KOPT-K1 (cell line): ENCODE data around the gene HSF4.
A peak's percentile ranks its signal among the peaks of the same experiment; 100 is the strongest.

Experiments used
- H3K27ac ChIP-seq: fragments of 200-600 bp; sonication (generic); 2 replicates; pipeline ENCODE4 v1.5.1; 2016; ENCODE audit warnings: antibody characterized with exemption, mild to moderate bottlenecking, low read depth, low read length; ENCODE audit not compliant: poor library complexity, severe bottlenecking
- H3K36me3 ChIP-seq: fragments of 200-600 bp; sonication (generic); 2 replicates; pipeline ENCODE4 v1.5.1; 2017; ENCODE audit warnings: antibody characterized with exemption, mild to moderate bottlenecking, low read length, moderate library complexity; ENCODE audit not compliant: insufficient read depth
- H3K9me3 ChIP-seq: fragments of 200-600 bp; sonication (generic); 2 replicates; pipeline ENCODE4 v1.5.1; 2017; ENCODE audit warnings: antibody characterized with exemption, low read length, mild to moderate bottlenecking; ENCODE audit not compliant: insufficient read depth, poor library complexity, severe bottlenecking

Gene HSF4

GRCh38 chr16:67169642-67170167 is 5.2 kb downstream of the HSF4 start:
- H3K9me3 ChIP-seq = no peaks in the 10 kb centered on the region
- H3K36me3 ChIP-seq = no peaks in the 10 kb centered on the region
- H3K27ac ChIP-seq = peak overlapping the region; percentile 54

- peak within 1 kb of the TSS; percentile 54 for H3K27ac ChIP-seq
- no peaks in the 10 kb centered on the region for H3K36me3 ChIP-seq
- no peaks in the 10 kb centered on the region for H3K9me3 ChIP-seq
These were observed 5.8 kb downstream of the HSF4 start, which contains the start of gene NOL3 for GRCh38 chr16:67170168-67170948. TSS of gene NOL3 (plus strand) at chr16:67170538.

- H3K36me3 ChIP-seq = no peaks in the 10 kb centered on the region
- H3K27ac ChIP-seq = no peak overlapping the region
- H3K9me3 ChIP-seq = no peaks in the 10 kb centered on the region
These were observed 6.6 kb downstream of the HSF4 start for GRCh38 chr16:67170949-67171649.

DNA sequence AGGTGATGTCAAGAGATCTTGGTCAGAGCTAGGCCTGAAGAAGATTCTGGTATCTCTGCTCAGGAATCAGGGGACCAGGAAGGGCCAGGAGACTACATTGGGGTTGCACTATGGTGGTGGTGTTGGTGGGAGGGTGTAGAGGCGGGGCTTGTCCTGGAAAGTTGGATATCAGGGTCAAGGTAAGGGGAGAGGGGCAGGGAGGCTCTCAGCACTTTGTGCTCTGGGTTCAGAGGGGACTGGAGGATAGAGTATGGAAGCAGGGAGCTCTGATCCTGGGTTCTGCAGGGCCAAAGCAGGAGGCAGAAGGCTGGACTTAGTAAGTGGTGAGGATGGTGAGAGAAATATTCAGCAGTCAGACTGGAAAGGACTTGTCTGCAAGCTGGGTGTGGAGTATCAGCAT is 8.8 kb downstream of the HSF4 start:
- Histone ChIP-seq H3K36me3 (no peaks in the 10 kb centered on the region), H3K9me3 (no peaks in the 10 kb centered on the region), H3K27ac (no peak overlapping the region)

GRCh38 chr16:67173808-67174705 is 9.5 kb downstream of the HSF4 start:
- no peak overlapping the region for H3K27ac ChIP-seq
- no peaks in the 10 kb centered on the region for H3K9me3 ChIP-seq
- no peaks in the 10 kb centered on the region for H3K36me3 ChIP-seq

DNA sequence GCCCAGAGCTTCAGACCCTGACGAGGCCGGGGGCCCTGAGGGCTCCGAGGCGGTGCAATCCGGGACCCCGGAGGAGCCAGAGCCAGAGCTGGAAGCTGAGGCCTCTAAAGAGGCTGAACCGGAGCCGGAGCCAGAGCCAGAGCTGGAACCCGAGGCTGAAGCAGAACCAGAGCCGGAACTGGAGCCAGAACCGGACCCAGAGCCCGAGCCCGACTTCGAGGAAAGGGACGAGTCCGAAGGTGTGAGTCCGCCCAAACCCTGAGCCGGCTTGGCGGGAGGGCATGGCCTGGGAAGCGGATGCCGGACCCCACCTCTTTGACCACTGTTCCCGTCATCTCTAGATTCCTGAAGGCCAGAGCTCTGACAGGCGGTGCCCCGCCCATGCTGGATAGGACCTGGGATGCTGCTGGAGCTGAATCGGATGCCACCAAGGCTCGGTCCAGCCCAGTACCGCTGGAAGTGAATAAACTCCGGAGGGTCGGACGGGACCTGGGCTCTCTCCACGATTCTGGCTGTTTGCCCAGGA is 10.2 kb downstream of the HSF4 start:
- Histone ChIP-seq H3K9me3 (no peaks in the 10 kb centered on the region), H3K36me3 (no peaks in the 10 kb centered on the region; the same call in 1 of the 2 replicates), H3K27ac (no peak overlapping the region)

DNA sequence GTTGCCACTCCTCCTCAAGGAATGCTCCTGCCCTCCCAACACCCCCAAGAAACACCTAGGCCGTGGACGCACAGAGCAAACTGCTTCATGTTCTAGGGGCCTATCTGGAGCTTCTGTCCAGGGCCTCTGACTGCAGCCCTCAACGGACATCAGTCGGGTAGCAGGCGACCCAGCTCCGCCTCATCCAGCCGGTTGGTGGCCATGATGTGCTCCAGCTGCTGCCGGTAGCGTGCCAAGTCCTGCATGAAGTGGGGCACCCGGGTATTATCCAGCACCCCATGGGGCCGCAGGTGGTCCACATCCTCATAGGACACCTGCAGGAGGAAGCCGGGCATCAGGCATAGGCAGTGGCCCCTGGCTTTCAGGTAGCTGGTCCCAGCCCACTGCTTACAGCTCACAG is 12.1 kb downstream of the HSF4 start:
- no peak overlapping the region for H3K27ac ChIP-seq
- H3K9me3 ChIP-seq = no peaks in the 10 kb centered on the region
- no peaks in the 10 kb centered on the region; the same call in 1 of the 2 replicates for H3K36me3 ChIP-seq

DNA sequence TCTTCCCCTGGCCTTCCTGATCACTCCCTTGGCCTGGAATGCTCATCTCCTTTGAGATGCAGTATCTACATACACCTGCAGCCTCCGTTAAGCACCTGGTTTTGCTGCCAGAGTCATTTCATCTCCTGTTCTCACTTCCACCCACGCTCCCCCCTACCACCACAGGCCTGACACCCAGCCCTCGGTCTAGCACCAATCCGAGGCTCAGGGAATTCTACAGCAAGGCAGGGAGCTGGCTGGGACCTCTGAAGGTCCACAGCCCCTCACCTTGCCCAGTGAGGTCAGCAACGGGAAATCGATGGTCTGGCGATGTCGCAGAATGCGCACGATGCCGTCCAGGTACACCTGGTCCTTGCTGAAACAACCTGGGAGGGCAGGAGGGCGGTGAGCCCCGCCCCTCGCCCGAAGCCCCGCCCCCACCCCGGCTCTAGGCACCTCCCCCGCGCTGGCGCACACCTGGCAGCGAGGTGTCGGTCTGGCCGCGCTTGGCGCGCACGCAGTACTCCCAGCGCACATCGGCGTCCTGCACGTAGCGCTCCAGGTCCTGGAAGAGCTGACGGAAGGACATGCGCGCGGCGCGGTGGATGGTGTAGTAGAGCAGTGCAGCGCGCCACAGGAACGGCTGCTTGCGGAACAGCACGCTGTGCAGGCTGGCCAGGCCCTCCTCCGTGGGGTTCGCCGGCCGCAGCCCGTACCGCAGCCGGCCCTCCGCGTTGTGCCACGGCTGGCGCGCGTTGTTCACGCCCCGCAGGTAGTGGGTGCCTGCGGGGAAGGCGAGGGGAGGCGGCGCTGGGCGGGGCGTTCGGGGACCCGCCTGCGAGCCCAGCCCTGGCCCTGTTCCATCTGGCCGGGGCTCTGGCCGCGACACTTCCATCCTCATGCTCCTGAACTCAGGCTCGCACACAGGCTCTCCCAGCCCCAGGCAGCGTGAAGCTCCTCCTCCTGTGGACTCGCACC is 13.5 kb downstream of the HSF4 start:
- no peak overlapping the region for H3K27ac ChIP-seq
- no peaks in the 10 kb centered on the region; the same call in 1 of the 2 replicates for H3K36me3 ChIP-seq
- H3K9me3 ChIP-seq = no peaks in the 10 kb centered on the region

DNA sequence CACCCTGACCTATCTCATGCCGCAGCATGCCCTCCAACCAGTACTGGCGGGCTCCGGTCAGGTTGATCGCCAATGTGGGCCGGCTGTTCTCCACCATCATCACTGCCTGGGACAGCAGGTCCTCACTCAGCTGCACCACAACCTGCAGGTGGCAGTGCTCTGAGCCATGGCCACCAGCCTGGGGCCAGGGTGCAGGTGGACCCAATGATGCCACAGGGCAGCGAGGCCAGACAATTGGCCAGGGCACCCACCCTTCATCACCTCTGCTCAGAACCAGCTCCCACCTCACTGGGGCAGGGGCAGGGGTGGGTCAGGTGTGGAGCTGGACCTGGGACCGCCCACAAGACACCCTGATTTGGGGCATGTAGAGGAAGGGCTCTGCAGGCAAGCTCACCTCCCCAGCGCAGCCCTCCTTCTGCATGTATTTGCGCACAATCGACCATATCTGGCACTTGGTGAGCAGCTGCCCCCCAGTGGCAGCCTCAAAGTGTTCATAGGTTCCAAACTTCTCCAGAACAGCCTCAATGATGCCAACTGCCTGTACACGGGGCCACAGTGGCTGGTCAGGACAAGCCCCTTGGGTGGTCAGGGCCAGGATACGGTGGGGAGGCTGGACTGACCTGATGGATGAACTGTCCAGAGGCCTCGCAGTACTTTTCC is 15.0 kb downstream of the HSF4 start:
- Histone ChIP-seq H3K36me3 (no peaks in the 10 kb centered on the region; the same call in 1 of the 2 replicates), H3K27ac (no peak overlapping the region), H3K9me3 (no peaks in the 10 kb centered on the region)

- Histone ChIP-seq H3K36me3 (no peaks in the 10 kb centered on the region; the same call in 1 of the 2 replicates), H3K27ac (no peak overlapping the region), H3K9me3 (no peaks in the 10 kb centered on the region)
These were observed 15.6 kb downstream of the HSF4 start for GRCh38 chr16:67180166-67180565.

DNA sequence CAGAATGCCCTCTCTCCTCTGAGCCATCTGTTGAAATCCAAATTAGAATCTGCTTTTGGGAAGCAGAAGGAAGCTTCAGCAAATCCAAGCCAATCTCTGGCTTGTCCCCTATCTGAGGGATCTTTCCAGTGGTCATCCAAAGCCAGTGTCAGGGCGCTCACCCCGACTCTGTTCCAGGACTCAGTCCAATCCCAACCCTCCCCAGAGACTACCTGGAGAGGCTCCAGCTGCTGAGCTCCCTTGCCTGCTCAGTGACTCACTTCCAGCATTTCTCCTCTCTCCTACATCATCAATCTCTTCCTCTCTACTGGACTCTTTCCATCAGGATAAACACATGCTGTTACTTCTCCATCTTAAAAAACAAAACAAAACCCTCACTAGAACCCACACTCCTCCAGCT is 16.8 kb downstream of the HSF4 start:
- no peak overlapping the region for H3K27ac ChIP-seq
- H3K9me3 ChIP-seq = no peaks in the 10 kb centered on the region
- no peaks in the 10 kb centered on the region; the same call in 1 of the 2 replicates for H3K36me3 ChIP-seq

DNA sequence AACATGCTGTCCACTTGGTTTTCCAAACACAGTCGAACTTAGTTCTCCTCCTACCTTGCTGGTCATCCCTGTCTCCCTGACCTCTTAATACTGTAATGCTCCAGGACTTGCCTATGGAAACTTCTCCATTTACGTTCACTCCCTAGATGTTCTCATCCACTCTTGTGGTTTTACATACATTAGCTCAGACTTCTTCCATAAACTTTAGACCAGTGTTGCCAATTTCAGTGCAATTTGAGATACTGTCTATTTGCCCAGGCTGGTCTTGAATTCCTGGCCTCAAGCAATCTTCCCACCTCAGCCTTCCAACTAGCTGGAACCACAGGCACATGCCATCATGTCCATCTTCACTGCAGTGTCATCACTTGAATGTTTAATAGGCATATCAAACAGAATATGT is 17.7 kb downstream of the HSF4 start:
- Histone ChIP-seq H3K36me3 (no peaks in the 10 kb centered on the region; the same call in 1 of the 2 replicates), H3K9me3 (no peaks in the 10 kb centered on the region), H3K27ac (no peak overlapping the region)

DNA sequence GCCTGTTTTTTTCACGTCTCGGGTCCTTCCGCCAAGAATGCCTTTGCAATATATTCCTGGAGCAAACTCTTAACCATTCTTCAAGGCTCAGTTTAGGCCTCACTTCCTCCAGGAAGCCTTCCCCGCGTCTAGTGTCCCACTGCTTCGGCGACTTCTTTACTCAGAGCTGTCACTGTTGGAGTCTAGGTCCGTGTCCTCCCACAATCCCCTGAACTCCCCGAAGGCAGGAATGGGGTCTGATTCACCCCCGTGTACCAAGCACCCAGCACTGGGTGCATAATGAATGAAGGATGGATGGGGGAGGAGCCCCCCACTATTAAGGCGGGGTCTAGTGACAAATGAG is 18.7 kb downstream of the HSF4 start:
- Histone ChIP-seq H3K9me3 (no peaks in the 10 kb centered on the region), H3K36me3 (no peaks in the 10 kb centered on the region; the same call in 1 of the 2 replicates), H3K27ac (peak overlapping the region; percentile 82)
